Activated T-helper 1 cell treated with anti-CD3 and anti-CD28 coated beads, Interleukin-12 subunit alpha, Interleukin-12 subunit beta, Interleukin-2, Interleukin-4 antibody, amounts not matched to agents 30 ng/mL and 10 ng/mL and 1 ng/mL, durations not matched to agents 14 hours and 24 hours and 36 hours (primary cell): ENCODE results near the gene GALNT10. TPM values are rescaled to one million over a fixed set of nuclear protein-coding genes. Genes with fewer than 3 reads are reported as not detected.

Source experiments
- DNase-seq: peaks from one replicate; pipeline ENCODE4 v3.0.0; 2021; ENCODE audit warnings: low spot score
- H3K27ac Mint-ChIP-seq: one replicate; pipeline ENCODE4 v1.8.0; 2021; ENCODE audit warnings: mild to moderate bottlenecking, mixed read lengths
- H3K27me3 Mint-ChIP-seq: one replicate; pipeline ENCODE4 v1.8.0; 2022; ENCODE audit warnings: mild to moderate bottlenecking, moderate library complexity, mixed read lengths; ENCODE audit not compliant: insufficient read depth
- H3K36me3 Mint-ChIP-seq: one replicate; pipeline ENCODE4 v1.8.0; 2021; ENCODE audit warnings: low read depth, mixed read lengths
- H3K4me1 Mint-ChIP-seq: one replicate; pipeline ENCODE4 v1.8.0; 2021; ENCODE audit warnings: low read depth, mixed read lengths
- H3K4me3 Mint-ChIP-seq: one replicate; pipeline ENCODE4 v1.8.0; 2021; ENCODE audit warnings: mild to moderate bottlenecking, moderate library complexity, mixed read lengths
- H3K9me3 Mint-ChIP-seq: one replicate; pipeline ENCODE4 v1.8.0; 2021; ENCODE audit warnings: mixed read lengths
- intact Hi-C: fragments of 100-400 bp; cut with micrococcal nuclease; formaldehyde crosslinking; loops from one replicate; pipeline ENCODE4 v1.15.1; 2024
- total RNA-seq: library from RNA; stranded (reverse); gene quantifications from 2 replicates; pipeline ENCODE4 v1.2.3, GENCODE V29; 2022

Gene GALNT10
- total RNA-seq, 1 donor from 2014 or later: 55.6 TPM

DNA sequence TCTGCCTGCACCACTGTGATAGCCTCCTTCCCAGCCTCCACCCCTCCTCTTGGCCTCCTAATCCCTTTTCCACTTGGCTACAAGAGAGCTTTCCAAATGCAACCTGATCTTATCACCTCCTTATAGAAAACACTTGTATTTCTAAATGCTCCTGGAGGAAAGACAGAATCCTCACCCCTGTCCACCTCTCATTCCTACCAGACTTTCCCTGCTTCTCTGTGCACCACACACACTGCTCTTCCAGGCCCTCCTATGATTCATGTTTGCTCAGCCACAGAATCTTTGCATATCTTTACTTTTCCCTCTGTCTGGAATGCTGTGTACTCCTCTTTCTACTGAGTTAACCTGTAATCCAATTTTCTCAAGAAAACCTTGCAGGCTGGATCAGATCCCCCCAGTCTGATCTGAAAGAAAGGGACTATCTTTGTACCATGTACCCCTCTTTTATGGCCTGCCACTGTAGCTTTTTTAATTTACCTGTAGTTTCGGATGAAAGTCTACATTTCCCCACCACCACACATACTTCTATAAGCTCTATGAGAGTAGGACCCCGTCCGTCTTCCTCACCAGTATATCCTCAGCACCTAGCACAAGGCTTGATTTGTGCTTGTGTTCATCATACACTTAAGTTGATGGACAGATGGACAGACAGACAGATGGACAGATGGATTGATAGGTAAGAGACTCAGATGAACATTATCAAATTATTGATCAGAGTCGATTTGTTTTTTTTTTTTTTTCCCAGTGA is 95.3 kb downstream of the GALNT10 start:
- Mint-ChIP-seq H3K4me3 (no peak overlapping the region), H3K36me3 (peaks cover 21% of the 10 kb centered on the region), H3K4me1 (peaks cover 37% of the 10 kb centered on the region), H3K9me3 (peaks cover 4% of the 10 kb centered on the region), H3K27me3 (no peaks in the 10 kb centered on the region), H3K27ac (no peak overlapping the region)
- DNase-seq: no peak
- intact Hi-C loops: no loop called here

GRCh38 chr5:154286557-154286956 is 96.0 kb downstream of the GALNT10 start:
- Mint-ChIP-seq H3K9me3 (peaks cover 4% of the 10 kb centered on the region), H3K27me3 (no peaks in the 10 kb centered on the region), H3K27ac (no peak overlapping the region), H3K4me3 (no peak overlapping the region), H3K4me1 (peaks cover 43% of the 10 kb centered on the region), H3K36me3 (peaks cover 20% of the 10 kb centered on the region)
- DNase-seq: no peak
- intact Hi-C loops: no loop called here

- intact Hi-C loops: no loop called here
- Mint-ChIP-seq H3K9me3 (peaks cover 4% of the 10 kb centered on the region), H3K36me3 (peaks cover 20% of the 10 kb centered on the region), H3K4me3 (no peak overlapping the region), H3K4me1 (peaks cover 48% of the 10 kb centered on the region), H3K27ac (no peak overlapping the region), H3K27me3 (no peaks in the 10 kb centered on the region)
- no peak for DNase-seq
These were observed 96.6 kb downstream of the GALNT10 start for GRCh38 chr5:154287136-154287535.

- no peak for DNase-seq
- Mint-ChIP-seq H3K27me3 (no peaks in the 10 kb centered on the region), H3K9me3 (no peaks in the 10 kb centered on the region), H3K4me1 (peaks cover 55% of the 10 kb centered on the region), H3K4me3 (no peak overlapping the region), H3K36me3 (peaks cover 20% of the 10 kb centered on the region), H3K27ac (no peak overlapping the region)
- intact Hi-C loops: no loop called here
These were observed 97.6 kb downstream of the GALNT10 start for GRCh38 chr5:154288145-154288544.

GRCh38 chr5:154291917-154292316 is 101.4 kb downstream of the GALNT10 start:
- Mint-ChIP-seq H3K4me1 (peaks cover 40% of the 10 kb centered on the region), H3K36me3 (peaks cover 20% of the 10 kb centered on the region), H3K9me3 (no peaks in the 10 kb centered on the region), H3K27me3 (no peaks in the 10 kb centered on the region), H3K27ac (peak overlapping the region; percentile 8), H3K4me3 (no peak overlapping the region)
- intact Hi-C loops: no loop called here
- DNase-seq: no peak

DNA sequence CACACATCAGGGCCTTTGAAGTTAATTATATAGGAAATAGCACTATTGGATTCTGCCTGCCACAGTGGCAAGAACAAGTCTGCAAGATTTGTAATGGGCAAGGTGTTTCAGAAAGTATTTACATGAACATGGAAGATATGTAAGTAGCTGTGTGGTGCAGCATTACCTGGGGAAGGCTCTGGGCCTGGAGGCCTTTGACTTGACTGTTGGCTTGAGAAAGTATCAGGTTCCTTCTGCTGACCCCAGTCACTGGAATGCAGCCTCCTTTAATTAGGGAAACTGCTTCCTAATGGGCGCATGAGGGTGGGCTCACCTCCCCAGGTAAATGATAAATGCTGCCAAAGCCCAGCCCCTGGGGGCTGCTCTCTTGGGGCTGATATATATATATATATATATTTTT is 102.7 kb downstream of the GALNT10 start:
- Mint-ChIP-seq H3K9me3 (no peaks in the 10 kb centered on the region), H3K4me3 (no peak overlapping the region), H3K4me1 (peaks cover 29% of the 10 kb centered on the region), H3K27ac (no peak overlapping the region), H3K36me3 (peaks cover 27% of the 10 kb centered on the region), H3K27me3 (no peaks in the 10 kb centered on the region)
- DNase-seq: no peak
- intact Hi-C loops: no loop called here

DNA sequence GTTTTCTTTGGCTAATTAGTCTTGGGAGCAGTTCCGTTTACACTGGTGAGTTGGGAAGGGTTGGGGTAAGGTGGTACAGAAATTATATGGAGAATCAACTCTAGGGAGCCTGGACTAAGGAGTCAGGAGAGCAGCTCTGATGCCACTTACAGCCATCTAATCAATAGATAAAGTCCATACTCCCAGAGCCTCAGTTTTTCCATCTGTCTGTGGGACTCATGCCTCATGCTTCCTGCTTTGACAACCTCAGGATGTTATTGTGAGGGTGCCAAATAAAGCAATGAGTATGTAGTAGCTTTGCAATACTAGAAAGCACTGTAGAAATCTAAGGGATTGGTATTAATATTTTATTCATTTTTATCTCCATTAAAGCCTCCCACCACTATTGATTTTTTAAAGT is 105.0 kb downstream of the GALNT10 start:
- intact Hi-C loops: no loop called here
- no peaks in the 10 kb centered on the region for H3K27me3 Mint-ChIP-seq
- DNase-seq: no peak
- no peak overlapping the region for H3K27ac Mint-ChIP-seq
- no peak overlapping the region for H3K4me3 Mint-ChIP-seq
- peaks cover 21% of the 10 kb centered on the region for H3K4me1 Mint-ChIP-seq
- peaks cover 38% of the 10 kb centered on the region for H3K36me3 Mint-ChIP-seq
- no peaks in the 10 kb centered on the region for H3K9me3 Mint-ChIP-seq

GRCh38 chr5:154296525-154297159 is 106.1 kb downstream of the GALNT10 start:
- no peaks in the 10 kb centered on the region for H3K9me3 Mint-ChIP-seq
- H3K4me3 Mint-ChIP-seq: no peak overlapping the region
- H3K36me3 Mint-ChIP-seq: peaks cover 41% of the 10 kb centered on the region
- no peaks in the 10 kb centered on the region for H3K27me3 Mint-ChIP-seq
- no peak overlapping the region for H3K27ac Mint-ChIP-seq
- intact Hi-C loops: no loop called here
- DNase-seq: no peak
- H3K4me1 Mint-ChIP-seq: peaks cover 12% of the 10 kb centered on the region

DNA sequence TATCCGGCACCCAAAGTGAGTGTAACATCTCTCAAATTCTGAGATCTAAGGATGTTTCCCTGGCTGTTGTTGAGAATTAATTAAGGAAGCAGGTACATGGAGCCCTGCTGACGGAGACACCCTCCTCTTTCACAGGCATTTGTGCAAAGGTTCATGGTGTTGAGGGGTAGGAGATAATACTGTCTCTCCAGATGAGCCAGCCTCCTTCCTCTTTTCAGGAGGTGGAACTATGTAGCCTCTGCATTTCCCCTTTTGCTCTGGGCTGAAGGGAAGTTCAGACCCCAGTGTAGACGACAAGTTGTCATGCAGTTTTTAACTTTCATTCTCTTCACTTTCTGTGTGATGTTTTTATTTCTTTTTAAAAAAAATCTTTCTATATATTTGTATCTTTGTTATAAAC is 107.5 kb downstream of the GALNT10 start:
- H3K4me3 Mint-ChIP-seq: no peak overlapping the region
- peaks cover 43% of the 10 kb centered on the region for H3K36me3 Mint-ChIP-seq
- no peak overlapping the region for H3K27ac Mint-ChIP-seq
- no peaks in the 10 kb centered on the region for H3K4me1 Mint-ChIP-seq
- intact Hi-C loops: no loop called here
- H3K27me3 Mint-ChIP-seq: no peaks in the 10 kb centered on the region
- no peaks in the 10 kb centered on the region for H3K9me3 Mint-ChIP-seq
- no peak for DNase-seq

DNA sequence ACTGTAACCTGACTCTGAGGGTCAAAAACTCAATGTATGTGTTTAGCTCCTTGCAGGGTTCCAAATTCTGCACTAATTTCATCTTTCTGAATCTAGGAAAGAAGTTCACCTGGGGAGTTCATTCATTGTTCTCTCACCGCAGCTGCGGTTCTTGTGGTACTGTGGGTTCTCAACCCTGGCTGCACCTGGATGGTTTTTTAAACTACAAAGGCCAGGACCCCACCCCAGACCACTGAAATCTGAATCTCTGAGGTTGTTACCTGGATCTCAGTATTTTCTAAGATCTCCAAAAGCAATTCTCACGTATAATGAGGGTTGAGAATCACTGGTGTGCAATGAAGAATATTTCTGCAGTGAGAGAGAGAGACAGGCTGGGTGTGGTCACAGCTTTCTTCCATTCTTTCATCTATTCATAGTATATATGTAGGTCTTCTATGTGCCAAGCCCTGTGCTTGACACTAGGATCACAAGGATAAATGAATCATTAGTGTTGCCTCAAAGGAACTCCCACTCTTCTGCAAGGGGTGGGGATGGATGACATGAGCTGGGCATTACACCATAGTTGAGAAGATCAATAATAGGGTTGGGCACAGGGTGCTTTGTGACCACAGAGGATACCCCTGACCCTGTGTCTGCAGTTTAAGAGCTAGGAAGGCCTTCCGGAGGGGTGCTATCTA is 109.8 kb downstream of the GALNT10 start:
- Mint-ChIP-seq H3K4me1 (no peaks in the 10 kb centered on the region), H3K9me3 (peaks cover 8% of the 10 kb centered on the region), H3K36me3 (peaks cover 57% of the 10 kb centered on the region), H3K4me3 (no peak overlapping the region), H3K27ac (no peak overlapping the region), H3K27me3 (no peaks in the 10 kb centered on the region)
- DNase-seq: no peak
- intact Hi-C loops: no loop called here

GRCh38 chr5:154301726-154302125 is 111.2 kb downstream of the GALNT10 start:
- Mint-ChIP-seq H3K36me3 (peaks cover 60% of the 10 kb centered on the region), H3K27ac (no peak overlapping the region), H3K4me1 (peaks cover 8% of the 10 kb centered on the region)

DNA sequence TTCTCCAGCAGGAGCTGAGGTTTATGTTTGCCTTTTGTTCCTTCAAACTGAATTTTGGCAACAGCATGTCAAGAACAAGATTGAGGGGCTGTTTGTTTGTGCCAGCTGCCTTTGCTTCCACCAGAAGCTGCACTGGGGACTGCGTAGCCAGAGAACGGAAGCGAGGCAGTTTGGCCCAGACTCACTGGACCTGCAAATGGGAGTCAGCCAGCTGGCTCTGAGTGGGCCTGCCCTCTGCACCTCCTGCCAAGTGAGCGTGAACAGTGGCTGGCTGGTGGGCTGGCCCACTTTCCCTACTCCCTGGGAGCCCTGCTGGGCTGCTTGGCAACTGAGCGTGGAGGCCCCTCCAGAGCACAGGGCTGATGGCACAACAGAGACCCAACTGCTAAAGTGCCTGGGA is 111.6 kb downstream of the GALNT10 start:
- Mint-ChIP-seq H3K36me3 (peaks cover 57% of the 10 kb centered on the region), H3K4me3 (no peak overlapping the region), H3K27ac (no peak overlapping the region), H3K27me3 (no peaks in the 10 kb centered on the region), H3K9me3 (peaks cover 8% of the 10 kb centered on the region), H3K4me1 (peaks cover 10% of the 10 kb centered on the region)
- intact Hi-C loops: no loop called here
- no peak for DNase-seq

More at GRCh38 chr5:154301726-154302125, 111.2 kb downstream of the GALNT10 start:
- intact Hi-C loops: no loop called here
- no peak for DNase-seq
- Mint-ChIP-seq H3K27me3 (no peaks in the 10 kb centered on the region), H3K9me3 (peaks cover 8% of the 10 kb centered on the region), H3K4me3 (no peak overlapping the region)

- intact Hi-C loops: no loop called here
- peaks cover 8% of the 10 kb centered on the region for H3K9me3 Mint-ChIP-seq
- H3K27me3 Mint-ChIP-seq: no peaks in the 10 kb centered on the region
- no peak overlapping the region for H3K27ac Mint-ChIP-seq
- peaks cover 10% of the 10 kb centered on the region for H3K4me1 Mint-ChIP-seq
- DNase-seq: no peak
- H3K4me3 Mint-ChIP-seq: no peak overlapping the region
- H3K36me3 Mint-ChIP-seq: peaks cover 49% of the 10 kb centered on the region
These were observed 112.6 kb downstream of the GALNT10 start for GRCh38 chr5:154303133-154303532.
